ENCODE measurements around the gene ZNF236. TPM values are rescaled to one million over a fixed set of nuclear protein-coding genes. Genes with fewer than 3 reads are reported as not detected.

Gene ZNF236
- total RNA-seq, 1 donor from 2014 or later, result 32.5 TPM

GRCh38 chr18:76978616-76979015 lies 156.3 kb downstream of the ZNF236 start:
- Mint-ChIP-seq H3K4me3 (ENCODE audit: low read depth) (no peak overlapping the region), H3K36me3 (ENCODE audit: insufficient read depth) (peaks cover 12% of the 10 kb centered on the region), H3K27me3 (no peaks in the 10 kb centered on the region), H3K27ac (peak overlapping the region; percentile 46), H3K4me1 (ENCODE audit: low read depth) (peaks cover 9% of the 10 kb centered on the region), H3K9me3 (ENCODE audit: low read depth) (no peaks in the 10 kb centered on the region)
- TF ChIP-seq CTCF (IDR thresholded peaks at IDR 0.05; ENCODE audit: unreplicated experiment), result no peak
- DNase-seq (ENCODE audit: low spot score, unreplicated experiment), result no peak

GRCh38 chr18:76979111-76979751 lies 156.9 kb downstream of the ZNF236 start:
- H3K4me3 Mint-ChIP-seq (ENCODE audit: low read depth), result no peak overlapping the region
- no peaks in the 10 kb centered on the region for H3K9me3 Mint-ChIP-seq (ENCODE audit: low read depth)
- peak overlapping the region; percentile 46 for H3K27ac Mint-ChIP-seq
- no peak for DNase-seq (ENCODE audit: low spot score, unreplicated experiment)
- H3K4me1 Mint-ChIP-seq (ENCODE audit: low read depth), result peaks cover 7% of the 10 kb centered on the region
- TF ChIP-seq CTCF (IDR thresholded peaks at IDR 0.05; ENCODE audit: unreplicated experiment), result no peak
- no peaks in the 10 kb centered on the region for H3K27me3 Mint-ChIP-seq
- H3K36me3 Mint-ChIP-seq (ENCODE audit: insufficient read depth), result peaks cover 12% of the 10 kb centered on the region

- H3K36me3 Mint-ChIP-seq (ENCODE audit: insufficient read depth), result peaks cover 12% of the 10 kb centered on the region
- TF ChIP-seq CTCF (IDR thresholded peaks at IDR 0.05; ENCODE audit: unreplicated experiment), result no peak
- no peak for DNase-seq (ENCODE audit: low spot score, unreplicated experiment)
- no peaks in the 10 kb centered on the region for H3K27me3 Mint-ChIP-seq
- no peak overlapping the region for H3K27ac Mint-ChIP-seq
- H3K9me3 Mint-ChIP-seq (ENCODE audit: low read depth), result no peaks in the 10 kb centered on the region
- H3K4me3 Mint-ChIP-seq (ENCODE audit: low read depth), result no peak overlapping the region
- peaks cover 6% of the 10 kb centered on the region for H3K4me1 Mint-ChIP-seq (ENCODE audit: low read depth)
These were observed 157.5 kb downstream of the ZNF236 start for GRCh38 chr18:76979906-76980305.

GRCh38 chr18:76980663-76981395 lies 158.5 kb downstream of the ZNF236 start:
- DNase-seq (ENCODE audit: low spot score, unreplicated experiment), result no peak

More at GRCh38 chr18:76980663-76981395, 158.5 kb downstream of the ZNF236 start:
- H3K4me3 Mint-ChIP-seq (ENCODE audit: low read depth), result no peak overlapping the region
- peaks cover 6% of the 10 kb centered on the region for H3K4me1 Mint-ChIP-seq (ENCODE audit: low read depth)
- no peak overlapping the region for H3K27ac Mint-ChIP-seq
- no peak for TF ChIP-seq CTCF (IDR thresholded peaks at IDR 0.05; ENCODE audit: unreplicated experiment)
- no peaks in the 10 kb centered on the region for H3K9me3 Mint-ChIP-seq (ENCODE audit: low read depth)
- peaks cover 12% of the 10 kb centered on the region for H3K36me3 Mint-ChIP-seq (ENCODE audit: insufficient read depth)
- H3K27me3 Mint-ChIP-seq, result no peaks in the 10 kb centered on the region

Data from progenitor cell of endocrine pancreas (in vitro differentiated cells).